Chondrocyte (in vitro differentiated cells): Measurements from ENCODE around the gene DLG3. TPM values are rescaled to one million over a fixed set of nuclear protein-coding genes. Genes with fewer than 3 reads are reported as not detected.

Experiments
- DNase-seq: peaks from one replicate; pipeline ENCODE4 v3.0.0; 2021; ENCODE audit warnings: mixed read lengths, low spot score
- H3K27ac Mint-ChIP-seq: one replicate; pipeline ENCODE4 v1.8.0; 2021; ENCODE audit warnings: mild to moderate bottlenecking, moderate library complexity, mixed read lengths; ENCODE audit not compliant: unreplicated experiment
- H3K27me3 Mint-ChIP-seq: 2 replicates; pipeline ENCODE4 v1.8.0; 2021; ENCODE audit warnings: low read depth, mixed read lengths
- H3K36me3 Mint-ChIP-seq: 2 replicates; pipeline ENCODE4 v1.8.0; 2021; ENCODE audit warnings: low read depth, mixed read lengths
- H3K4me1 Mint-ChIP-seq: 2 replicates; pipeline ENCODE4 v1.8.0; 2021; ENCODE audit warnings: low read depth, mild to moderate bottlenecking, mixed read lengths
- H3K4me3 Mint-ChIP-seq: one replicate; pipeline ENCODE4 v1.8.0; 2021; ENCODE audit warnings: mild to moderate bottlenecking, moderate library complexity, mixed read lengths; ENCODE audit not compliant: unreplicated experiment
- H3K9me3 Mint-ChIP-seq: 2 replicates; pipeline ENCODE4 v1.8.0; 2021; ENCODE audit warnings: low read depth, mixed read lengths
- total RNA-seq: library from RNA; stranded (reverse); gene quantifications from 3 replicates; pipeline ENCODE4 v1.2.1, GENCODE V29; 2021
- TF ChIP-seq, protein P1 (sequence below): fragments of 200-600 bp; sonication (generic); IDR thresholded peaks from 2 replicates; pipeline ENCODE4 v1.5.0; 2021; ENCODE audit warnings: antibody characterized with exemption, mild to moderate bottlenecking, moderate library complexity

Gene DLG3
- total RNA-seq, 1 donor from 2014 or later: 11.5 TPM

DNA sequence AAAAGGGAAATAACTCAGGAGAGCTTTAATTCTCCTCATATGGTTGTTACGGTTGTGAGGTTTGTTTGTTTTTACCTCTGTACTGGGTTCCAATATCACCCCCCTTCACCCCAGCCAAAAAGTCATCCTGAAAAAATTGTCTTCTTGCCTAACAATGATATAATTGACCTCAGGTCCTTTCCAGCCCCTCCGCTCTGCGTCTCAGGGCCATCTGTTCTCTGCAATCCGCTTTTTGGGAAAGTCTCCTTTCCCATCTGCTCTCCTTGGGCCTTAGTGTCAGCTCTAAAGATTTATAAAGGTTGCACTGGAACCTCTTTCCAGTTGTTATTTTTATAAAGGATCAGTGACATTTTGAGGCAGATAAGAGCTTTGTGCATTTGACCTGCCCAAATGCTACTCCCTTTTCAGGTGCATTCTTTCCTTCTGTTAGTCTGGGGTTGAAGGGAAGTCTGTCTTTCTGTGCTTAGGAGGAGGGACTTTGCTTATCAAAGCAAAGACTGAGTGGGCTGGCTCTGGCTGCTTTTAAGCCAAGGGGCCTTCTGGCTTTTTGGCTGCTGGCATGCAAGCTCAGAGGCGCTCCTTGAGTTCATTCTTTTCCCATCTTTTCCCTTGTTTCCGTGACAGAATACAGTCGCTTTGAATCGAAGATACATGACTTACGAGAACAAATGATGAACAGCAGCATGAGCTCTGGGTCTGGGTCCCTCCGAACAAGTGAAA is 34.1 kb downstream of the DLG3 start:
- DNase-seq: no peak
- TF ChIP-seq, protein P1, sequence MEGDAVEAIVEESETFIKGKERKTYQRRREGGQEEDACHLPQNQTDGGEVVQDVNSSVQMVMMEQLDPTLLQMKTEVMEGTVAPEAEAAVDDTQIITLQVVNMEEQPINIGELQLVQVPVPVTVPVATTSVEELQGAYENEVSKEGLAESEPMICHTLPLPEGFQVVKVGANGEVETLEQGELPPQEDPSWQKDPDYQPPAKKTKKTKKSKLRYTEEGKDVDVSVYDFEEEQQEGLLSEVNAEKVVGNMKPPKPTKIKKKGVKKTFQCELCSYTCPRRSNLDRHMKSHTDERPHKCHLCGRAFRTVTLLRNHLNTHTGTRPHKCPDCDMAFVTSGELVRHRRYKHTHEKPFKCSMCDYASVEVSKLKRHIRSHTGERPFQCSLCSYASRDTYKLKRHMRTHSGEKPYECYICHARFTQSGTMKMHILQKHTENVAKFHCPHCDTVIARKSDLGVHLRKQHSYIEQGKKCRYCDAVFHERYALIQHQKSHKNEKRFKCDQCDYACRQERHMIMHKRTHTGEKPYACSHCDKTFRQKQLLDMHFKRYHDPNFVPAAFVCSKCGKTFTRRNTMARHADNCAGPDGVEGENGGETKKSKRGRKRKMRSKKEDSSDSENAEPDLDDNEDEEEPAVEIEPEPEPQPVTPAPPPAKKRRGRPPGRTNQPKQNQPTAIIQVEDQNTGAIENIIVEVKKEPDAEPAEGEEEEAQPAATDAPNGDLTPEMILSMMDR: no peak
- Mint-ChIP-seq H3K4me1 (peaks cover 47% of the 10 kb centered on the region), H3K27me3 (no peaks in the 10 kb centered on the region), H3K27ac (peak overlapping the region; percentile 79), H3K36me3 (no peaks in the 10 kb centered on the region), H3K9me3 (no peaks in the 10 kb centered on the region), H3K4me3 (no peak overlapping the region)

GRCh38 chrX:70479247-70479921 is 34.7 kb downstream of the DLG3 start:
- Mint-ChIP-seq H3K4me1 (peaks cover 47% of the 10 kb centered on the region), H3K4me3 (no peak overlapping the region), H3K27ac (peak overlapping the region; percentile 79), H3K36me3 (no peaks in the 10 kb centered on the region), H3K27me3 (no peaks in the 10 kb centered on the region), H3K9me3 (no peaks in the 10 kb centered on the region)
- DNase-seq: no peak
- TF ChIP-seq, protein P1: no peak

GRCh38 chrX:70479922-70480659 is 35.5 kb downstream of the DLG3 start:
- H3K9me3 Mint-ChIP-seq: no peaks in the 10 kb centered on the region
- no peaks in the 10 kb centered on the region for H3K27me3 Mint-ChIP-seq
- peak overlapping the region; percentile 49 for H3K4me3 Mint-ChIP-seq
- peaks cover 47% of the 10 kb centered on the region for H3K4me1 Mint-ChIP-seq
- no peak for DNase-seq
- H3K36me3 Mint-ChIP-seq: no peaks in the 10 kb centered on the region
- peak overlapping the region; percentile 79 for H3K27ac Mint-ChIP-seq
- TF ChIP-seq, protein P1: no peak

DNA sequence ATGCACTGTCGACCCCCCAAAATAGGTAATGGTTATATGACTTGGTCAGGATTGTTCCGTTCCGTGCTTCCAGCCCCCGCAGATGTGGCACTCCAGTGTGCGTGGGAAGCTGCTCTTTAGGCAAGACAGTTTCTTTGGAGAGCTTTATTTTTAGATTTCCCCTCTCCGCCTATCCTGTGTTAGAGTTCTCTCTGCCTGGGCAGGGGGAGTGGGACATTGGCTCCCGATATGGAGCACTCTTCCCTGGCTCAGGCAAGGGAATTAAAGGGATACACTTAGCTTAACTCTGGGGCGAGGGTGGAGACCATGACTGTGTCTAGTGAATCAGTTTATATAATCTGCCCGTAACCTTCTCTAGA is 36.0 kb downstream of the DLG3 start:
- Mint-ChIP-seq H3K36me3 (no peaks in the 10 kb centered on the region), H3K4me1 (peaks cover 47% of the 10 kb centered on the region), H3K9me3 (no peaks in the 10 kb centered on the region), H3K27me3 (no peaks in the 10 kb centered on the region), H3K4me3 (peak overlapping the region; percentile 49), H3K27ac (peak overlapping the region; percentile 79)
- DNase-seq: no peak
- TF ChIP-seq, protein P1: no peak

- Mint-ChIP-seq H3K36me3 (no peaks in the 10 kb centered on the region), H3K4me1 (peaks cover 45% of the 10 kb centered on the region), H3K27me3 (no peaks in the 10 kb centered on the region), H3K9me3 (no peaks in the 10 kb centered on the region), H3K4me3 (no peak overlapping the region), H3K27ac (no peak overlapping the region)
- DNase-seq: no peak
- TF ChIP-seq, protein P1: no peak
Observed at GRCh38 chrX:70481471-70482270, 37.0 kb downstream of the DLG3 start.
